Glutamatergic neuron (in vitro differentiated cells): ENCODE results near the gene MED10. TPM values are rescaled to one million over a fixed set of nuclear protein-coding genes. Genes with fewer than 3 reads are reported as not detected.

Experiments used
- DNase-seq: peaks from one replicate; pipeline ENCODE4 v3.0.0; 2022
- H3K27ac Mint-ChIP-seq: one replicate; pipeline ENCODE4 v1.8.0; 2020; ENCODE audit warnings: mild to moderate bottlenecking, mixed read lengths, inconsistent platforms; ENCODE audit not compliant: unreplicated experiment
- H3K27me3 Mint-ChIP-seq: one replicate; pipeline ENCODE4 v1.8.0; 2020; ENCODE audit warnings: mild to moderate bottlenecking, moderate library complexity, mixed read lengths, inconsistent platforms; ENCODE audit not compliant: unreplicated experiment
- H3K36me3 Mint-ChIP-seq: one replicate; pipeline ENCODE4 v1.8.0; 2020; ENCODE audit warnings: mild to moderate bottlenecking, mixed read lengths, inconsistent platforms; ENCODE audit not compliant: unreplicated experiment
- H3K4me1 Mint-ChIP-seq: one replicate; pipeline ENCODE4 v1.8.0; 2020; ENCODE audit warnings: mild to moderate bottlenecking, low read depth, mixed read lengths, inconsistent platforms; ENCODE audit not compliant: unreplicated experiment
- H3K4me3 Mint-ChIP-seq: one replicate; pipeline ENCODE4 v1.8.0; 2020; ENCODE audit warnings: mild to moderate bottlenecking, mixed read lengths, inconsistent platforms; ENCODE audit not compliant: unreplicated experiment
- H3K9me3 Mint-ChIP-seq: one replicate; pipeline ENCODE4 v1.8.0; 2020; ENCODE audit warnings: mild to moderate bottlenecking, moderate library complexity, mixed read lengths, inconsistent platforms; ENCODE audit not compliant: unreplicated experiment
- total RNA-seq: library from RNA; stranded (reverse); fragmentation: NEBNext Ultra II Directional; extraction: Animal tissue kit (Norgen Biotek cat#: 25700); gene quantifications from one replicate; pipeline ENCODE4 v1.2.1, GENCODE V29; 2021; ENCODE audit not compliant: unreplicated experiment
- TF ChIP-seq, protein P1 (sequence below): fragments of 200-600 bp; sonication (generic); IDR thresholded peaks from one replicate; pipeline ENCODE4 v1.5.0; 2021; ENCODE audit not compliant: partially characterized antibody, unreplicated experiment

Gene MED10
- total RNA-seq, 1 donor from 2014 or later, result 28.4 TPM

DNA sequence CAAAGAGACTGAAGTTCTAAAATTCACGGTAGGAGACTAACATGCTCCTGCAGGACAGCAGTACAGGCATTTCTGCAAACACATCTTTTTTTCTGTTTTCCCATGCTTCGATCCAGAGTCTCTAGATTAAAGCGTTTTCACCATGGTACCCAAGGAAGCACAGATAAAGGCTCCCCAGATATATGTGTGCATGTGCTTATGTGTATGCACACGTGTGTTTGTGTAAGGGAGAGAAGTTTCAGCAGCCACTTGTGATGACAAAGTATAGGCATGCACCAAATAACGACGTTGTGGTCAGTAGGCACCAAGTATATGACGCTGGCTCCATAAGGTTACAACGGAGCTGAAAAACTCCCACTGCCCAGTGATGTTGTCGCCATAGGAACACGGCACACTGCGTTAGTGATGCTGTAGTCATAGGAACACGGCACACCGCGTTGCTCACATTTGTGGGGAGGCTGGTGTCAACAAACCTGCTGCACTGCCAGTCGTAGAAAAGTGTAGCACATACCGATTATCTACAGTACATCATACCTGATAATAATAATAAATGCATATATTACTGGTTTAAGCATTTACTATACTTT, 21.7 kb downstream of the MED10 start:
- peaks cover 17% of the 10 kb centered on the region for H3K36me3 Mint-ChIP-seq
- no peak overlapping the region for H3K4me3 Mint-ChIP-seq
- H3K27me3 Mint-ChIP-seq, result peaks cover 2% of the 10 kb centered on the region
- TF ChIP-seq, protein P1, sequence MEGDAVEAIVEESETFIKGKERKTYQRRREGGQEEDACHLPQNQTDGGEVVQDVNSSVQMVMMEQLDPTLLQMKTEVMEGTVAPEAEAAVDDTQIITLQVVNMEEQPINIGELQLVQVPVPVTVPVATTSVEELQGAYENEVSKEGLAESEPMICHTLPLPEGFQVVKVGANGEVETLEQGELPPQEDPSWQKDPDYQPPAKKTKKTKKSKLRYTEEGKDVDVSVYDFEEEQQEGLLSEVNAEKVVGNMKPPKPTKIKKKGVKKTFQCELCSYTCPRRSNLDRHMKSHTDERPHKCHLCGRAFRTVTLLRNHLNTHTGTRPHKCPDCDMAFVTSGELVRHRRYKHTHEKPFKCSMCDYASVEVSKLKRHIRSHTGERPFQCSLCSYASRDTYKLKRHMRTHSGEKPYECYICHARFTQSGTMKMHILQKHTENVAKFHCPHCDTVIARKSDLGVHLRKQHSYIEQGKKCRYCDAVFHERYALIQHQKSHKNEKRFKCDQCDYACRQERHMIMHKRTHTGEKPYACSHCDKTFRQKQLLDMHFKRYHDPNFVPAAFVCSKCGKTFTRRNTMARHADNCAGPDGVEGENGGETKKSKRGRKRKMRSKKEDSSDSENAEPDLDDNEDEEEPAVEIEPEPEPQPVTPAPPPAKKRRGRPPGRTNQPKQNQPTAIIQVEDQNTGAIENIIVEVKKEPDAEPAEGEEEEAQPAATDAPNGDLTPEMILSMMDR, result no peak
- H3K9me3 Mint-ChIP-seq, result peaks cover 4% of the 10 kb centered on the region
- H3K27ac Mint-ChIP-seq, result no peak overlapping the region
- no peak for DNase-seq
- H3K4me1 Mint-ChIP-seq, result peaks cover 7% of the 10 kb centered on the region

DNA sequence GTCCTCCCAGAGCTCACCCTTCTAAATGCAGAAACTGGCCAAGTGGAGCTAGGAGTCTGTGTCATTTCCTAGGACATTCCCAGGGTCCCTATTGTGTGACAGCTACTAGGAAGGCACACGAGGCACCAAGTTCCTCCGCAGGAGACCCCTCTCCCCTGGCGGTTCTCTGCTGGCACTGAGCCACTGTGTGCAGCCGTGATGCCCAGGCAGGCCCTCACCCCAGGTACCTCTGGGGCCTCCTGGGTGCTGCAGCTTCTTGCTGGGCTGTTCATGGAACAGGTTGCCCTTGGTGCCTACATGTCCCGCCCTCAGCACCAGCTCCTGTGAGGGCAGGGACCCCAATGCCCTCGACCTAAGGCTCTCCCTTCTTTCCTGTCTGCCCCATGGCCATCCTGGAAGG, 23.1 kb downstream of the MED10 start:
- H3K4me3 Mint-ChIP-seq, result no peak overlapping the region
- H3K27ac Mint-ChIP-seq, result no peak overlapping the region
- H3K36me3 Mint-ChIP-seq, result peaks cover 22% of the 10 kb centered on the region
- H3K4me1 Mint-ChIP-seq, result peaks cover 7% of the 10 kb centered on the region
- H3K27me3 Mint-ChIP-seq, result peaks cover 2% of the 10 kb centered on the region
- TF ChIP-seq, protein P1, result no peak
- H3K9me3 Mint-ChIP-seq, result peaks cover 4% of the 10 kb centered on the region
- DNase-seq, result no peak

DNA sequence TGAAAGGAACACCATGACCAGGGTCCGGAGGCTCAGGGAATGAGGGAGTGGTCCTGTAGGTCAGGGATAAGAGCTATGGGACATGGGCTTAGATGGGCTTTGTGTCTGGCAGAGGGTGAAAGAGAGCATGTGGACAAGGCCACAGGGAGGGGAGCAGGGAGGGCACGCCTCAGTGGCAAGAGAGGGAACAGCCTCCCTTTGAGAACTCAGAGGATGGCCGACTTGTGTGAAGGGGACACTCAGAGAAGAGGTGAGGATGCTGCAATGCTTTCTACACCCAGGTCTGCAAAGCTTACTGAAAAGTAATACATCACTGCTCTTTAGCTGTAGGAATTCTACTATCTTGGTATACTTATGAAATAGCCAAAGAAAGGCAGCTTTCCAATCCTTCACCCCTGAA, 23.5 kb downstream of the MED10 start:
- DNase-seq, result no peak
- Mint-ChIP-seq H3K4me3 (no peak overlapping the region), H3K36me3 (peaks cover 22% of the 10 kb centered on the region), H3K27ac (no peak overlapping the region), H3K4me1 (peaks cover 4% of the 10 kb centered on the region), H3K9me3 (peaks cover 3% of the 10 kb centered on the region), H3K27me3 (peaks cover 2% of the 10 kb centered on the region)
- TF ChIP-seq, protein P1, result no peak

DNA sequence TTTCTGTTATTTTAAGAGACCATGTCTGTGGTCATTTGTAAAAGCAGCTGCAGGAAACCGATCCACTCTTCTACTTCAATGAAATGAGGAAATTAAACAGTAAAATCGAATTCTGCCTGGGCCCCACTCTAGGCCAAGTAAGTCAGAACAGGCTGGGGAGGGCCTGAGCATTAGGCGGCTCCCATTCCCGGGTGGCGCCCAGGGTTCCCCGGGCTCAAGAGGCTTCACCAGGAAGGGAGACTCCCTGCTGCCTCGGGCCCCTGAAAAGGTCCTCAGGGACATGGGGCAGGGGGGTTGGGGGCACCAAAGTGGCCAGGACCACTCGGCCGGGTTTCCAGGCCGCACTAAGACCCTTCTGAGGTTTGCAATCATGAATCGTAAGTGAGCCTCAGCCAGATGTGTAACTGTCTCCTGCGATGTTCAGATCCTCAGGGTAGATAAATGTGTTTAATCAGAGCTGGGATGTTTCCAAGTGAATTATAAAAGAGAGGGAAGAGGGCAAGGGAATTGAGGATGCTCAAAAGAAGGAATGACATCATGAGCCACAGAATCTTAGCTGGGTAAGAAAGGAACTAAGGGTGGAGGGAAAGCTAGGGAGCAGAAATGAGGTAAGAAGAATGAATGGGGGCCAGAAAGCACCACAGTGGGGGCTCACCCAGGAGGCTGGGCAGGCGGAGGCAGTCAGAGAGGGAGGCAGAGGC, 24.6 kb downstream of the MED10 start:
- no peaks in the 10 kb centered on the region for H3K4me1 Mint-ChIP-seq
- H3K4me3 Mint-ChIP-seq, result no peak overlapping the region
- H3K27ac Mint-ChIP-seq, result no peak overlapping the region
- DNase-seq, result no peak
- H3K36me3 Mint-ChIP-seq, result peaks cover 22% of the 10 kb centered on the region
- peaks cover 2% of the 10 kb centered on the region for H3K9me3 Mint-ChIP-seq
- H3K27me3 Mint-ChIP-seq, result peaks cover 4% of the 10 kb centered on the region
- TF ChIP-seq, protein P1, result no peak
